Measurements from ENCODE around the gene CXADR. TPM values are rescaled to one million over a fixed set of nuclear protein-coding genes. Genes with fewer than 3 reads are reported as not detected.
A peak's percentile ranks its signal among the peaks of the same experiment; 100 is the strongest.
"Not testable (repeated sequence)": the region's sequence is repeated elsewhere in the genome, so short reads cannot be mapped to it uniquely, and the experiment has no call there.

The CXADR gene
- polyA plus RNA-seq (ENCODE audit: insufficient read length in 4 of 4), result 10 to 100 TPM; 34.5 to 43.8 (median 38.3) TPM

DNA sequence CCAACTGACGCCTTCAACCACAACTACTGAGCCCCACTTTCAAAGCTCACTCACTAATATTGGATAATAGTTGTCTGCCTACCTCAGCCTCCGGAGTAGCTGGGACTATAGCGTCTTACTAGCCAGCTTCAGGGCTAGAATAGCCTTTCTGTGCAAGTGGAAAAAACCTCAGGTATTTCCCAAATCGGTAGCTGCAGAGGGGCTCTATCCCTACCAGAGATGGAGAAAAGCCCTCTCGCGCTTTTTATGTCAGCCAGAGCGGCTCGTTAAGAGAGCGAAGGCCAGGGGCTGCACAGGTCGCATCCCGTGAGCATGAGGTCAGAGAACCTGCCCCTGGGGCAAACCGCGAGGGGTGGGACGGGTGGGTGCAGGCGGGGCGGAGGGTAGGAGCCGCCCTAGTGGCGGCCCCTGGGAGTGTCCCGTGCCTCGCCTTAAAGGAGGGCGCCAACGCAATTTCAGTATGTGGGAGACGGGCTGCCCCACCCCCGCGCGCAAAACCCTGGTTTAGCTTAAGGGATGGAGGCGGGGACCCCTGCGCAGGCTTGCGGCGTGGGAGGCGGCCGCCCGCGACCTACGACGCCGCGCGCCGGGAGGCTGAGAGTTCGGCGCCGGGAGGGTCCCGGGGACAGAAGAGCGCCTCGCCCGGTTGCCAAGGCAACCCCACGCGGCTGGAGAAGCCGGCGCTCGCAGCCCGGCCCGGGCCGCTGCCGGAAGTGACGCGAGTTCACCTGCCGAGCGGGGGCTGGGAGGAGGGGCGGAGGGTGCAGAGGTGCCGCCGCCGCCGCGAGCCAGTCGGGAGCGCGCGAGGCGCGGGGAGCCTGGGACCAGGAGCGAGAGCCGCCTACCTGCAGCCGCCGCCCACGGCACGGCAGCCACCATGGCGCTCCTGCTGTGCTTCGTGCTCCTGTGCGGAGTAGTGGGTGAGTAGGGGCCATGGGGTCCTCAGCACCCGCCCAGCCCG is at the start of gene CXADR:
TSS of gene CXADR (plus strand) at position 791 of the 961 bp plus-strand sequence. CDS start at position 878, 87 bp downstream.
- DNase-seq (ENCODE audit: low read depth in 4 of 4, low spot score in 3 of 4), result peak; percentile 69 to 79 (median 78)

DNA sequence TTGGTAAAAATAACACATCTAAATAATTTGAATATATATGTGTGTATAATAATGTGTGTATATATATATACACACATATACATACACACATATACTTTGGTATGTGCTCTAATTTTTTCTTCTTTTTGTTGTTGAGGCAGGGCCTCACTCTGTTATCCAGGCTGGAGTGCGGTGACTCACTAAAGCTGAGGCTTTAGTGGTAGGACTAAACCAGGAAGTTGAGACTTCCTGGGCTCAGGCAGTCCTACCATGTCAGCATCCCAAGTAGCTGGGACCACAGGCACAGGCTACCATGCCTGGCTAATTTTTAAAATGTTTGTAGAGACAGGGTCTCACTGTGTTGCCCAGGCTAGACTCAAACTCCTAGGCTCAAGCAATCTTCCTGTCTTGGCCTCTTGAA is 46.7 kb upstream of the CXADR start:
- no peak for DNase-seq (ENCODE audit: low read depth in 4 of 4, low spot score in 3 of 4)

DNA sequence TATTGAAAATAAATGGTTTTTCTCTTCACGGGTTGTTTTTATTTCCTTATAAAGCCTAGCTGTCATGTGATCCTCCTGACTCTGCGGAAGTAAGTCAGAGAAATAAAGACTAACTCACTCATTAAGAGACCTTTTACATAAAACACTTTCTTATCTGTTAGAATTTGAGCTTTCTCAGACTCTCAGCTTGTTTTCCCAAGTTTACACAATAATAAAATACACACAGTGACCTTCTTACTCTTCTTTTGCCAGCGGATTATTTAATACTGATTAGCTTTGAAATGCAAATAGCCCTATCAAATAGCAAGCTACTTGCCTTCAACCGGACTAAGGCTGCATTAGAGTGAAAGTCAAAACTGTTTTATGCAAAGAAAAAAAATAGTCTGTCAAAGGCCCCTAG is 45.5 kb upstream of the CXADR start:
- peak in 3 of 4 donors; percentile 6 to 23 (median 16) for DNase-seq (ENCODE audit: low read depth in 4 of 4, low spot score in 3 of 4)

DNA sequence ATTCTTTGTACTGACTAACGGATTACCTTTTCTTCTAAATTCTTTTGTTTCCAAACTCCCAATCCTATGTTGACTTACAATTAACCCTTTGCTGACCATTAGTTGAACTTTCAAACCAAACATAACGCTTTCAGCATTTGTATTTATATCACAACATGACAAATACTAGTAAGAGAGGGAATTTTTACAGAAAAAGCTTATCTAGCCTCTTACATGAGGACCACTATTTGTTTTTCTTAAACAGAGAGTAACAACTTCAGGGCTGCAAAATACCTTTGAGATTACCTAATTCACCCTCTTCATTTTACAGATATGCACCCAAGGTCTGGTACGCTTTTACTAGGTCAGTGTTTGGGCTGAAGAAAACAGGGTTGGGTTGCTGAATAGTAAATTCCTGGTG is 45.0 kb upstream of the CXADR start:
- DNase-seq (ENCODE audit: low read depth in 4 of 4, low spot score in 3 of 4), result no peak

DNA sequence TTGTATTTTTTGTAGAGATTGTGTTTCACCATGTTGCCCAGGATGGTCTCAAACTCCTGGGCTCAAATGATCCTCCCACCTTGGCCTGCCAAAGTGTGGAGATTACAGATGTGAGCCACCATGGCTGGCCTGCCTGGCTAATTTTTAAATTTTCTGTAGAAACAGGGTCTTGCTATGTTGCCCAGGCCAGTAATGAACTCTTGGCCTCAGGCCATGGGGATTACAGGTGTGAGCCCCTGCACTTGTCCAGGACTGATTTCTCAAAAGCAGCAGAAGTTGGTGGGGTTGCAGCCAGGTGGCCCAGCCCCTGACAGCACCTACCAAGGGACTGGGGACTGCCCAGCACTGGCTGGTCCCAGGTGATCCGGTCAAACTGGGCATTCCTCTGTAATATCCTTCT is 44.1 kb upstream of the CXADR start:
- DNase-seq (ENCODE audit: low read depth in 4 of 4, low spot score in 3 of 4), result no peak

DNA sequence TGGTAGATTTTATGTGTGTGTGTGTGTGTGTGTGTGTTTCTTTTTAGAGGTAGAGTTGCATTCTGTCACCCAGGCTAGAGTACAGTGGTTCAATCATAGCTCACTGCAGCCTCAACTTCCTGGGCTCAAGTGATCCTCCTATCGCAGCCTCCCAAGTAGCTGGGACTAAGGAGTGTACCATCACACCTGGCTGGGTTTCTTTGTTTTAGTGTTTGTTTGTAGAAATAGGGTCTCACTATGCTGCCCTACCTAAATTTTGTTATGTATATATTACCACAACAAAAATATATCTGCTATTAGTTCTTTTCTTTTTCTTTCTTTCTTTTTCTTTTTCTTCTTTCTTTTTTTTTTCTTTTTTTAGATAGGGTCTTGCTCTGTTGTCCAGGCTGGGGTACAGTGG is 43.1 kb upstream of the CXADR start:
- DNase-seq (ENCODE audit: low read depth in 4 of 4, low spot score in 3 of 4), result no peak

DNA sequence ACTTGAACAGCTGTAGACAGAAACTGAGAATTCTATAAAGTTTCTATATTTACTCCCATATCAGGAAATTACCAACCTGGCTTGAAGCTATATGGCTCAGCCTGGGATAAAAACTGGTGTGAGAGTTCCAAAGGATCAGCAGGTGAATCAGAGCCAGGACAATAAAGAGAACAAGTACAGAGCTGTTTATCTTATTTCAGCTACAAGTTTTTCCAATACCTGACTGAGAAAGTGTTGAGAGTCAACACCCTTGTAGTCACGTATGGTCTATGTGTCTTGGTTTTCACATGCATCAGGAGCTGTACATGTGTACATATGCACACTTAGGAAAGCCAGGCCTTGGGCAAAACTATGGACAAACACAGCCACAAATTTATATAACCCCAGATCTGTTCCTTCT is 40.7 kb upstream of the CXADR start:
- no peak for DNase-seq (ENCODE audit: low read depth in 4 of 4, low spot score in 3 of 4)

DNA sequence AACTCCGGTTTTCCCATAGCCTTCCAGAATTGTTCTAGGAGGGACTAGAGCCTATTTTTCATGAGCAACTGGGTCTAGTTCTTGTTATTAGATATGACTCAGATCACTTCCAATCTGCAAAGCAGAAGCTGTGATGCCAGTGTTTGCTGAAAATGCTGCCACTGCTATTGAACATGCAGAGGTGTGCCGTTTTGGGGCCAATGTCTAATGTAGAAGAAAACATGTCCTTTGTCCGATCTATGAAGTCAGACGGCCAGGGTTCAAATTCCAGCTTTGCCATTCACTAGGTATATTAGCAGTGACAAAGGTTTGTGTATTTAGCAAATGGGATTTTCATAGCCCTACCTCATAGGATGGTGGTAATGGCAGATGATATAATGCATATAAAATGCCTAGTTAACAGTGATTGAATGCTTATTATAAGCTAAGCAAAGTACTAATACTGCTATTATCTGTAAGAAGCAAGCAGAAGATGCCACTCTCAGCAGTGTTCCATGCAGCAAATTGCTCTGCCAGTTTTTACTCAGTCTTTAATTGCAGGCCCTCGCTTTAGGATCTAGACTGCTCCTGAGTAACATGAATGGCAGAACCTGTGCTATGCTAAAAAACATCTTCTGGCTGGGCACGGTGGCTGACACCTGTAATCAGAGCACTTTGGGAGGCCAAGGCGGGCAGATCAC is 40.1 kb upstream of the CXADR start:
- no peak for DNase-seq (ENCODE audit: low read depth in 4 of 4, low spot score in 3 of 4)

DNA sequence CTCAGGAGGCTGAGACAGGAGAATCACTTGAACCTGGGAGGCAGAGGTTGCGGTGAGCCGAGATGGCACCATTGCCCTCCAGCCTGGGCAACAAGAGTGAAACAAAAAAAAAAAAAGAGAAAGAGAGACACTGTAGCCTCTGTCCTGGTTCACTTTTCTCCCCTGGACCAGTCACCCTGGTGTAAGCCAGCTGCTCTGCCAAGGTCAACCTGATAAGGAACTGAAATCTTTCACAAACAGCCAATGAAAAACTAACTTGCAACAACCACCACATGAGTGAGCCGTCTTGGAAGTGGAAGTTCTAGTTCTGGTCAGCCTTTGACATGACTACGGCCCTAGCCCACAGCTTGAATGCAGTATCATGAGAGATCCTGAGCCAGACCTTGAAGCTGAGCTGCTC is 36.8 kb upstream of the CXADR start:
- no peak for DNase-seq (ENCODE audit: low read depth in 4 of 4, low spot score in 3 of 4)

DNA sequence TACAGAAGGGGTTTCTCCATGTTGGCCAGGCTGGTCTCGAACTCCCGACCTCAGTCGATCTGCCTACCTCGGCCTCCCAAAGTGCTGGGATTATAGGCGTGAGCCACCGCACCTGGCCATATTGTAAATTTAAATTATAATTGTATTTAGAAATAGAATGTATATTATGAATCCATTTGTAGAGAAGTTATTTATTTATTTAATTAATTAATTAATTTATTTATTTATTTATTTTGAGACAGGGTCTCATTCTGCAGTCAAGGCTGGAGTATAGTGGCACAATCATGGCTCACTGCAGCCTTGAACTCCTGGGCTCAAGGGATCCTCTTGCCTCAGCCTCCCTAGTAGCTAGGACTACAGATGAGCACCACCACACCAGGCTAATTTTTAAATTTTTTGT is 34.7 kb upstream of the CXADR start:
- DNase-seq (ENCODE audit: low read depth in 4 of 4, low spot score in 3 of 4), result not testable (repeated sequence)

DNA sequence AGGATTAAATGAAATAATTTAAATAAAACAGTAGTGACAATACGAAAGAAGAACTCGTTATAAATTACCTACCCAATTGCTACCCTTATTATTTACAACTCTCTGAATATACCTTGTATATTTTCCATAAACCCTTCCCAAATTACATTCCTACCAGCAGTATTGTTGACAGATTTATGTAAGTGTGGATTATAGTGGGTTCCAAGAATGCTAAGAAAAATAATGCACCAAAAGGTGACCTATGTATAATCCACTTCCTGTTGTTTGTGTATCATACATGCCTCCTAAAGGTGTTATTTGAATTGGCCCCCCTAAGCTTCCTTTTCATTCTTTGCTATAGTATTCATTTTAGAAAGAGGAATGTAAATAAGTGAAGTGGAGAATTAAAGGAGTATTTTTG is 33.2 kb upstream of the CXADR start:
- DNase-seq (ENCODE audit: low read depth in 4 of 4, low spot score in 3 of 4), result no peak

DNA sequence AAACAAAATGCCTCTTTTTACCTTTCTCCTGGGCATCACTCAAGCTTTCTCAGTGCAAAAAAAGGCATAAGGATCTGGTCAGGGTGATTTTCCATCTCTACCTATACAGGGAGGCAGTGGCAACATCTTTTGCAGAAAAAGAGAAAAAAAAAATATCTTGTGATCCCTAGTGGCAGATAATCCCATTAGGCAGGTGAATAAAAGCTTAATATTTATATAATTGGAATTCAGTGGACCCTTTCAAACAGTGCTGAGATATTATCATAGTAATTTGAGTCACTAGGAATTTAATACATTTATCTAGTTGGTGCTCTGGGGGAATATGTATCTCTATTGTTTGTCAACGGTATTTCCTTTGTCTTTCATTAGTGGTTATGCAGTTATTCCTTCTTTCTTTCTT is 29.9 kb upstream of the CXADR start:
- DNase-seq (ENCODE audit: low read depth in 4 of 4, low spot score in 3 of 4), result no peak

DNA sequence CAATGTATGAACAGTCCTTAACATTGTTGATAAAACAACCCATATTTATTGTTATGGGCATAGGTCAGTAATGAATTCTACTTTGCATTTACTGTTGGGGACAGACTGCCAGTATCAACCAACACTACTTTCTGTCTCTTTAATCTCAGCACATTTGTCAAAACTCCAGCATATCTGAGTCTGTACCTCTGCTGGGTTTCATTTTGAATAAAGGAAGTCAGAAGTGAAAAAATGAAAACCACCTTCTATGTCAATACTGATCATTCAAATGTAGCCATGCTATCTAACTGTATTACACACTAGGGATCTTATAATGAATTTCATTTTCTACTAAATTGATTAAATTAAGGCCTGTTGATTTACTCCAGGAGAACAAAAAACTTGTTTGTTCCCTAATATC is 24.2 kb upstream of the CXADR start:
- no peak for DNase-seq (ENCODE audit: low read depth in 4 of 4, low spot score in 3 of 4)

DNA sequence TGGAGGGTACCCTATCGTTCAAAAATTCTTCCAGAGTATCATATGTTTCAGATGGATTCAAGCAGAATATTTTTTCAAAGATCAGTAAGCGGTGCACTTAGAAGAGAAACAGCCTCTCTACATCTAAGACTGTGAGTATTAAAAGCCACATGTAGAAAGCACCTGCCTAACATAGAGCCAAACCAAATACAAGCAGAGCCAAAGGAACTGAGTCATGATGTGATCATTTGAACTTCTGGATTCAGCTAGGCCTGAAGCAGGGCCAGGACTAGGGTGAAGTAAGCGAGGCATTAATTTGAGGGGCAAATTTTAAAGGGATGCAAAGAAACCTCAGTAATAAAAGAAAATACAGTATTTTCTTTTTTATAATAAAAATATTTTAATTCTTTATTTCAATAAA is 23.3 kb upstream of the CXADR start:
- DNase-seq (ENCODE audit: low read depth in 4 of 4, low spot score in 3 of 4), result not testable (repeated sequence)

DNA sequence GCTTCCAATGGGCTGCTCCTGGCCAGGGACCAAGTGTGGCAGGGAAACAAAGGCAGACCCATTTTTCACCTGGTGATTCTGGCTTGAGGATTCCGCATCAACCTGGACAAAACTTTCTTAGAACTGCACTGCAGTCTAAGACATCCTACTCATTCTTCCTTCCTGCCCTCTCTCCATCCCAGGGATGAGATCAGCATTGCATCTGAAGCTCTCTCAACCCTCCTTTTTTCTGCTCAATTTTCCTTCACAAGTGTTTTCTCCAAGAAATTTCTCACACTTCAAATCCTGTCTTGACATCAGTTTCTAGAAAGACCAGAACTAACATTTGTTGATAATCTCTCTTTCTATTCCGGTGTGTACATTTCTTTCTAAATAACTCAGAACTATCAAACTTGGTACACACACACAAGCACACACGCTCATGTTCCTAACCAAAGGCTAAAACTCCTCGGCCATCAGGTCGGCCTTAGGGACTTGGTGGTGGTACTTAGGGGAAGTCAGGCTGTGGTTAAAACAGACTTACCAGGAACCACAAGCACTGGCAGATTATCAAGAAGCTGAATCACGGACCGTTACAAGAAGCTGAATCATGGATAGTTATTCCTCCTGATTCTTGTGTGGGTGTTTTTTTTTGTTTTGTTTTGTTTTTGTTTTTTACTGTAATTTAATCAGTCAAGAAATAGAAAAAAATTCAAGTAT is 21.0 kb upstream of the CXADR start:
- DNase-seq (ENCODE audit: low read depth in 4 of 4, low spot score in 3 of 4), result no peak

DNA sequence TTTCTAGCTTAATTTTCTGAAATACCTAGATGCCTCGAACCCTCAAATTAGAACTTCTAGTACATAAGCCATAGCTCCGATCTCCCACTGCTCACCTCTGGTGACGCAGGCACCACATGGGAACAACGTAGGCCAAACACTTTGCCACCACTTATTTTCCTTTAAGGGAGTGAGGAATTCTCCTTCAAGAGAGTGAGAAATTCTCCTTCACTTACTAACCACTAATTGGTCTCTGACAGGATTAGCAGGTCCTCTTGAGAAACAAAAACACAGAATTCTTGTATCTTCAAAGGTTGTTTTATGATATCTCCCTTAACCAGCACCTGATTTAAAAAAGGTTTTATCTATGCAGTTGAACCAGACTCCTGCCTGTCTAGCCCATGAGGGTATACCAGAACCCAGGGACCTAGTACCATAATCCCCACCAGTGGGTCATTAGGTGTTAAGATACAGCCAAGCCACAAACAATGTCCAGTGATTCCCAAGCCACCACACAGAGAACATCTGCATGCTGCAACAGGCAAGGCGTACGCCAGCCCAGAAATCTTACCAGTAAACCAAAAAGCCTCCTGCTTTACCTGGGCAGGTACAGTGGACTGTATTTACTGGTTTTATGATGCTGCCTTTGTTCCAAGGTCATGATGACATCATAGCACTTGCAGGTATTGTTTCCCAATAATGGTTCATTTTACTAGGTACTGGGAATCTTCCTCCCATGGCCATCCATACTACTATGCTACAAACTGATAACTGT is 20.3 kb upstream of the CXADR start:
- no peak for DNase-seq (ENCODE audit: low read depth in 4 of 4, low spot score in 3 of 4)

DNA sequence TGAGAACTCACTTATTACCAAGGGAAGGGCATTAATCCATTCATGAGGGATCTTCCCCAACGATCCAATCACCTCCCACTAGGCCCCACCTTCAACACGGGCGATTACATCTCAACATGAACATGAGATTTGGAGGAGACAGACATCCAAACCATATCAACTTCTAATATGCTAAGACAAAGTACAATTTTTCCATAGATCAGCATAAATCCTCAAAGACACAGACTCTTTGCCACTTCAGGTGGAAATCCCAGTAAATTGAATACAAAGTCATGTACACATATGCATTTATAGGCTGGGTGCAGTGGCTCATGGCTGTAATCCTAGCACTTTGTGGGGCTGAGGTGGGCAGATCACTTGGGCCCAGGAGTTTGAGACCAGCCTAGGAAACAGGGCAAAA is 18.8 kb upstream of the CXADR start:
- no peak for DNase-seq (ENCODE audit: low read depth in 4 of 4, low spot score in 3 of 4)

DNA sequence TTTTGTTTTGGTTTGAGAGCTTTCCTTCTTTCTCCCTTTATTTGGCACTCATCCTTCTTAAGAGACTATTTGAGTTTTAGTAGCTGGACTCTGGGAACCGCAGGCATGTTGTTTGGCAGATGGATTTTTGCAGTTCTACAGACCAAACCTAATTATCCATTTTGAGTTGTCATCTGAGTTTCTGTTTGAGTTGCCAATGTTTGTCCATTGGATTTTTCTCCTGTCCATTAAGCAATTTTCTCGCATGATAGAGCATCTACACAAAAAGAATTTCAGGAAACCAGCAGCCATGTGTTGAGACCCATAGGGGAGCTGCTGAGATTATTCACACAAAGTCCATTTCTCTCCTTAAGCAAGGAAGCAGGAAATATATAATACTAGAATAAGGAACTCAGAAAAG is 17.2 kb upstream of the CXADR start:
- no peak for DNase-seq (ENCODE audit: low read depth in 4 of 4, low spot score in 3 of 4)

DNA sequence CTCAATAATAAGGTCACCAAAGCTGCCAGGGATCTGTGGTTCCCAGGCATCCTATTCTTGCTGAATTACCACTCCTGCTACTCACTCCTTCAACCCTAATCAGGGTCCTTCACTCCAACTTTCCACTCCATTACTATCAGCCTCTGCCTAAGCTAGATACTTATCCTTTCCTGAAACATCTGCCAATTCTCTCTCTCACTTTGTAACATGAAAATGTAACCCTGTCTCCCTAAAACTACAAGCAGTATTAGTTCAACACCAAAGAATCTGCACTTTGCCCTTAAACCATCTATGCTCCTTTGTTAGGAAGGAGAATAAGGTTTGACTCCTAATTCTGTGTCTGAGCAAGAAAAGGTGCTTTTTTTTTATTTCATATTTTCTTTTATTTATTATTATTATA is 15.5 kb upstream of the CXADR start:
- no peak for DNase-seq (ENCODE audit: low read depth in 4 of 4, low spot score in 3 of 4)

DNA sequence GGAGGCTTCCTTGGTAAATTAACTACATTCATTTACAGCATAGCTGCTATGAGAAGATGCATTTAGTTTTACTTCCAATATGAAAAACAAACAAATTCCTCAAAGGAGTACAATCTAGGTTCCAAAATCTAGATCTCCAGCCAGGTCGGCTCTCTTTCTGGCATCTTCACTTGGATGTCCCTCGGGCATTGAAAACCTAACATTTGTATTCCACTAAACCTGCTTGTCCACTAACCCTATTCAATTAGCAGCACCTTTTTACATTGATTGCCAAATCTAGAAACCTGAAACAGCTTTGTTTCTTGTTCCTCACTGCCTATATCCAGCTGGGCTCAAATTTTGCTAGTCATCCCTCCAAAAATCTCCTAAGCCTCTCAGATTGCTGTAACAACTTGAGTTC is 14.3 kb upstream of the CXADR start:
- no peak for DNase-seq (ENCODE audit: low read depth in 4 of 4, low spot score in 3 of 4)
